Loucy (cell line): ENCODE data around the gene TSHZ2.

Experiments used
- H2AFZ ChIP-seq: fragments of 200-600 bp; sonication (generic); 2 replicates; pipeline ENCODE4 v1.6.0; 2016; ENCODE audit warnings: antibody characterized with exemption, mild to moderate bottlenecking, low read length, moderate library complexity
- H3F3A ChIP-seq: fragments of 200-600 bp; 2 replicates; pipeline ENCODE4 v1.6.0; 2016; ENCODE audit warnings: antibody characterized with exemption, low read depth, mild to moderate bottlenecking
- H3K27me3 ChIP-seq: fragments of 200-600 bp; sonication (generic); 2 replicates; pipeline ENCODE4 v1.6.1; 2014; ENCODE audit warnings: low read length, mild to moderate bottlenecking; ENCODE audit not compliant: insufficient read depth, poor library complexity, severe bottlenecking
- H3K36me3 ChIP-seq: fragments of 200-600 bp; sonication (generic); 2 replicates; pipeline ENCODE4 v1.6.1; 2016; ENCODE audit warnings: low read length; ENCODE audit not compliant: insufficient read depth
- H3K4me1 ChIP-seq: fragments of 200-600 bp; sonication (generic); 2 replicates; pipeline ENCODE4 v1.5.1; 2014; ENCODE audit warnings: low read length, mild to moderate bottlenecking; ENCODE audit not compliant: insufficient read depth, poor library complexity, severe bottlenecking
- H3K4me2 ChIP-seq: fragments of 200-600 bp; sonication (generic); 2 replicates; pipeline ENCODE4 v1.6.0; 2014; ENCODE audit warnings: antibody characterized with exemption, low read length, low read depth, mild to moderate bottlenecking; ENCODE audit not compliant: poor library complexity, severe bottlenecking
- H3K4me3 ChIP-seq: fragments of 200-600 bp; sonication (generic); 2 replicates; pipeline ENCODE4 v1.5.1; 2014; ENCODE audit warnings: low read length, mild to moderate bottlenecking, mixed read lengths; ENCODE audit not compliant: poor library complexity, severe bottlenecking
- H3K79me2 ChIP-seq: fragments of 200-600 bp; sonication (generic); 2 replicates; pipeline ENCODE4 v1.6.1; 2014; ENCODE audit warnings: low read length; ENCODE audit not compliant: insufficient read depth
- H3K9ac ChIP-seq: fragments of 200-600 bp; sonication (generic); 2 replicates; pipeline ENCODE4 v1.6.0; 2014; ENCODE audit warnings: mild to moderate bottlenecking, low read depth, low read length, moderate library complexity; ENCODE audit not compliant: poor library complexity, severe bottlenecking
- H3K9me2 ChIP-seq: fragments of 200-600 bp; sonication (generic); replicated peaks from 2 replicates; pipeline ENCODE4 v1.6.1; 2016; ENCODE audit warnings: low read depth, low read length, mixed read lengths
- H3K9me3 ChIP-seq: fragments of 200-600 bp; sonication (generic); 2 replicates; pipeline ENCODE4 v1.6.1; 2014; ENCODE audit warnings: mild to moderate bottlenecking, antibody characterized with exemption, low read length, low read depth; ENCODE audit not compliant: insufficient read depth
- H4K20me1 ChIP-seq: fragments of 200-600 bp; sonication (generic); 2 replicates; pipeline ENCODE4 v1.6.0; 2014; ENCODE audit warnings: antibody characterized with exemption, low read length, mild to moderate bottlenecking; ENCODE audit not compliant: insufficient read depth, poor library complexity, severe bottlenecking
- CTCF ChIP-seq: fragments of 200-600 bp; sonication (generic); conservative IDR thresholded peaks from 2 replicates; pipeline ENCODE4 v1.5.1; 2014; ENCODE audit warnings: mild to moderate bottlenecking, antibody characterized with exemption, low read length
- EZH2phosphoT487 ChIP-seq: fragments of 200-600 bp; IDR thresholded peaks from 2 replicates; pipeline ENCODE4 v1.6.1; 2018; ENCODE audit warnings: antibody characterized with exemption, mild to moderate bottlenecking, moderate library complexity, borderline replicate concordance

TSHZ2 gene

GRCh38 chr20:52941808-52942207 lies 30.4 kb upstream of the TSHZ2 start:
- no peak for TF ChIP-seq EZH2phosphoT487
- no peak for TF ChIP-seq CTCF
- H3K9me3 ChIP-seq, result no peaks in the 10 kb centered on the region
- H3K36me3 ChIP-seq, result no peaks in the 10 kb centered on the region; the same call in 1 of the 2 replicates
- H3K4me3 ChIP-seq, result no peak overlapping the region
- H4K20me1 ChIP-seq, result no peaks in the 10 kb centered on the region
- no peaks in the 10 kb centered on the region for H3K27me3 ChIP-seq
- H3K4me1 ChIP-seq, result no peaks in the 10 kb centered on the region
- H3K4me2 ChIP-seq, result no peak overlapping the region
- H3K9me2 ChIP-seq, result no peaks in the 10 kb centered on the region; the same call in 1 of the 2 replicates
- H2AFZ ChIP-seq, result no peak overlapping the region
- H3F3A ChIP-seq, result no peaks in the 10 kb centered on the region
- H3K9ac ChIP-seq, result no peak overlapping the region
- no peaks in the 10 kb centered on the region for H3K79me2 ChIP-seq

- no peaks in the 10 kb centered on the region for H4K20me1 ChIP-seq
- no peak overlapping the region for H3K4me2 ChIP-seq
- no peaks in the 10 kb centered on the region for H3F3A ChIP-seq
- TF ChIP-seq CTCF (no peak), EZH2phosphoT487 (no peak)
- H2AFZ ChIP-seq, result no peak overlapping the region
- H3K4me3 ChIP-seq, result no peak overlapping the region
- H3K36me3 ChIP-seq, result no peaks in the 10 kb centered on the region; the same call in 1 of the 2 replicates
- no peaks in the 10 kb centered on the region; the same call in 1 of the 2 replicates for H3K9me2 ChIP-seq
- H3K9ac ChIP-seq, result no peak overlapping the region
- no peaks in the 10 kb centered on the region for H3K9me3 ChIP-seq
- H3K79me2 ChIP-seq, result no peaks in the 10 kb centered on the region
- no peaks in the 10 kb centered on the region for H3K4me1 ChIP-seq
- no peaks in the 10 kb centered on the region for H3K27me3 ChIP-seq
These were observed 28.8 kb upstream of the TSHZ2 start for GRCh38 chr20:52943185-52943841.

- H3K9me3 ChIP-seq, result no peaks in the 10 kb centered on the region
- no peaks in the 10 kb centered on the region; the same call in 1 of the 2 replicates for H3K9me2 ChIP-seq
- H3K4me3 ChIP-seq, result no peak overlapping the region
- H3K79me2 ChIP-seq, result no peaks in the 10 kb centered on the region
- no peaks in the 10 kb centered on the region for H4K20me1 ChIP-seq
- H3K4me1 ChIP-seq, result no peaks in the 10 kb centered on the region
- no peaks in the 10 kb centered on the region for H3K27me3 ChIP-seq
- no peaks in the 10 kb centered on the region for H3F3A ChIP-seq
- TF ChIP-seq EZH2phosphoT487, result no peak
- TF ChIP-seq CTCF, result no peak
- no peak overlapping the region for H2AFZ ChIP-seq
- H3K4me2 ChIP-seq, result no peak overlapping the region
- H3K9ac ChIP-seq, result no peak overlapping the region
- H3K36me3 ChIP-seq, result no peaks in the 10 kb centered on the region; the same call in 1 of the 2 replicates
These were observed 26.9 kb upstream of the TSHZ2 start for GRCh38 chr20:52945268-52945667.
